GM13976 (cell line): Measurements from ENCODE around the gene GINS3.

ENCODE experiments used
- DNase-seq: peaks from one replicate; pipeline ENCODE4 v3.0.0; 2012; ENCODE audit warnings: low spot score
- CTCF ChIP-seq: IDR thresholded peaks from 2 replicates; pipeline ENCODE4 v1.5.1; 2012; ENCODE audit warnings: borderline replicate concordance, mild to moderate bottlenecking; ENCODE audit not compliant: insufficient read depth; ENCODE audit errors: extremely low read depth, missing control alignments, control extremely low read depth
- in situ Hi-C: fragments of 300-500 bp; cut with MboI; formaldehyde crosslinking; loops from one replicate; pipeline ENCODE4 v1.12.0; 2022; ENCODE audit warnings: low sequenced_read_pairs, mixed read lengths, inconsistent platforms; ENCODE audit not compliant: unreplicated experiment

The GINS3 gene

GRCh38 chr16:58392215-58393137 lies at the start of gene GINS3:
GINS3 (plus strand) TSS chr16:58392471; CDS start chr16:58392602, 131 bp downstream.
- peak; percentile 94 for DNase-seq
- TF ChIP-seq CTCF, result no peak
- in situ Hi-C loops, result no loop called here

GRCh38 chr16:58343562-58343961 lies 48.7 kb upstream of the GINS3 start:
- no peak for DNase-seq
- in situ Hi-C loops, result loop anchor here (25.0 kb wide), 1 partner anchor 319 kb away; no protein-coding TSS in a partner anchor
- TF ChIP-seq CTCF, result no peak

- no peak for TF ChIP-seq CTCF
- in situ Hi-C loops, result loop anchor here (25.0 kb wide), 1 partner anchor 317 kb away; no protein-coding TSS in a partner anchor
- DNase-seq, result no peak
These were observed 46.5 kb upstream of the GINS3 start for GRCh38 chr16:58345574-58346354.

DNA sequence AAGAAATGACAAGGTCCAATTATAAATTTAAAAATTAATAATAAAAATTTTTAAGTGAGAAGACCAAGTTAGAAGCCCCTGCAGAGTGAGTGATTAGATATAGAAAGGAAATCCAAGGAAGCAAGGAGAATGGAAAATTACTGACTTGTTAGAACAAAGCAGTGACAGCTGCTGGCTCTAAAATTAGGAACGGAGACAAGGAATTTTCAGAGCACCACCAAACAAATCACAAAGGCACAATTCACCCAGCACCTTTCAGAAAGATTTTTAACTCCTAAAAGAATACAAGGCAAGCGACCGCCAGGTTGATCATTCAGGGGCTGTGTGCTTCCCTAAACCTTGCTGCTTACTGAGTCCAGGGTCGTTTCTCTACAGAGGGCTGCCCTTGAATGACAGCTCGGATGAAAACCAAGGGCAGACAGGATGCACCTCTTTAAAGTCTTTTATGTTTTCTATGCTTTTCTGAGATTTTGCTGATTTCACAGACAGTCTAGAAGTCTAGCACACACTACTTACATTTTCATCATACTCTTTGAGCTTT lies 45.4 kb upstream of the GINS3 start:
- in situ Hi-C loops, result loop anchor here (25.0 kb wide), 1 partner anchor 315 kb away; no protein-coding TSS in a partner anchor
- TF ChIP-seq CTCF, result no peak
- DNase-seq, result no peak

GRCh38 chr16:58348986-58349385 lies 43.3 kb upstream of the GINS3 start:
- in situ Hi-C loops, result loop anchor here (25.0 kb wide), 1 partner anchor 313 kb away; no protein-coding TSS in a partner anchor
- no peak for DNase-seq
- TF ChIP-seq CTCF, result no peak

- TF ChIP-seq CTCF, result no peak
These were observed 39.6 kb upstream of the GINS3 start for GRCh38 chr16:58352690-58353089.

More at GRCh38 chr16:58352690-58353089, 39.6 kb upstream of the GINS3 start:
- no peak for DNase-seq
- in situ Hi-C loops, result no loop called here
